RWPE2 (cell line): ENCODE data around the gene CFAP58.

ENCODE experiments used
- ATAC-seq: fragments of 200-7000 bp; cut with Tn5 transposase; 3 replicates; pipeline ENCODE4 v1.9.1; 2021; ENCODE audit warnings: low read depth
- DNase-seq: peaks from one replicate; pipeline ENCODE4 v3.0.0-alpha.2; 2020; ENCODE audit warnings: low spot score
- H3K27ac ChIP-seq: fragments of 450-650 bp; 2 replicates; pipeline ENCODE4 v1.5.1; 2017; ENCODE audit warnings: mild to moderate bottlenecking; ENCODE audit not compliant: poor library complexity, severe bottlenecking
- H3K27me3 ChIP-seq: fragments of 250-450 bp; sonication (Bioruptor Pico); 2 replicates; pipeline ENCODE4 v1.5.1; 2021; ENCODE audit warnings: mild to moderate bottlenecking, moderate library complexity; ENCODE audit not compliant: insufficient read depth, poor library complexity, severe bottlenecking
- H3K36me3 ChIP-seq: fragments of 250-450 bp; sonication (Bioruptor Pico); 2 replicates; pipeline ENCODE4 v1.5.1; 2020; ENCODE audit warnings: low read depth, mild to moderate bottlenecking, moderate library complexity
- H3K4me1 ChIP-seq: fragments of 250-450 bp; sonication (Bioruptor Pico); 2 replicates; pipeline ENCODE4 v1.5.1; 2021; ENCODE audit warnings: mild to moderate bottlenecking, moderate library complexity; ENCODE audit not compliant: insufficient read depth, poor library complexity, severe bottlenecking
- H3K4me3 ChIP-seq: fragments of 250-450 bp; sonication (Bioruptor Pico); 2 replicates; pipeline ENCODE4 v1.5.1; 2021; ENCODE audit warnings: mild to moderate bottlenecking, moderate library complexity; ENCODE audit not compliant: severe bottlenecking
- H3K9me3 ChIP-seq: fragments of 250-450 bp; sonication (Bioruptor Pico); 2 replicates; pipeline ENCODE4 v1.5.1; 2021; ENCODE audit warnings: mild to moderate bottlenecking, moderate library complexity; ENCODE audit not compliant: severe bottlenecking
- TF ChIP-seq, protein P1 (sequence below): fragments of 450-650 bp; IDR thresholded peaks from one replicate; pipeline ENCODE4 v1.5.1; 2017; ENCODE audit warnings: mild to moderate bottlenecking, moderate library complexity; ENCODE audit not compliant: poor library complexity, severe bottlenecking

The CFAP58 gene

DNA sequence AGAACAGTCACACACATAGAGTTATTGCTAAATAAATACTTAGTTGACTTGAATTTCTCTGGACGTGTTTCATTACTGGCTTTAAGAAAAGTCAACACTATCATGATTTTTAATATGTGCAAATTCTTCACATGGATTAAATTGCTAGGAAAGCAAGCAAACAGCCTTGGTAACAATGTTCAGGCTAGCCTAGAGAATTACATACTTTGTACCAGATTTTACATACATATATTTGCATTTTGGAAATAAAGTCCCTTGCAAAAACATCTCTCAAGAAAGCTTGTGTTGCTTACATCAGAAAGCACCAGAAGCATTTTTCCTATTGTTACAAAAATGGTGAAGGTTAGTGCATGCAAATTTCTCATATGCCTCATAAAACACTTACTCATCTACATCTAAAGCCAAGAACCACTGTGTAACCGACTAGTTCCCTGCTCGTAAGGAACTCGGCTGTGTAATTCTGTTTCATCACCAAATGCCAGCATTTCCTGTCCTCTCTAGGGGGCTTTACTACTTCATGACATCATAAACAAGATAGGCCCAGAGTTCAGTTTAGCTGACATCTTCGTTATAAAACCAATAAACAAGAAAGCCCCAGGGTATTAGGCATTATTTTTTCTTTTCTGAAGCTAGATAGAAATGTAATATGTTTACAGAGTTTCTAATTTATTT, 87.8 kb downstream of the CFAP58 start:
- H3K9me3 ChIP-seq, result no peaks in the 10 kb centered on the region
- no peak overlapping the region for H3K4me3 ChIP-seq
- H3K27me3 ChIP-seq, result no peaks in the 10 kb centered on the region
- TF ChIP-seq, protein P1, sequence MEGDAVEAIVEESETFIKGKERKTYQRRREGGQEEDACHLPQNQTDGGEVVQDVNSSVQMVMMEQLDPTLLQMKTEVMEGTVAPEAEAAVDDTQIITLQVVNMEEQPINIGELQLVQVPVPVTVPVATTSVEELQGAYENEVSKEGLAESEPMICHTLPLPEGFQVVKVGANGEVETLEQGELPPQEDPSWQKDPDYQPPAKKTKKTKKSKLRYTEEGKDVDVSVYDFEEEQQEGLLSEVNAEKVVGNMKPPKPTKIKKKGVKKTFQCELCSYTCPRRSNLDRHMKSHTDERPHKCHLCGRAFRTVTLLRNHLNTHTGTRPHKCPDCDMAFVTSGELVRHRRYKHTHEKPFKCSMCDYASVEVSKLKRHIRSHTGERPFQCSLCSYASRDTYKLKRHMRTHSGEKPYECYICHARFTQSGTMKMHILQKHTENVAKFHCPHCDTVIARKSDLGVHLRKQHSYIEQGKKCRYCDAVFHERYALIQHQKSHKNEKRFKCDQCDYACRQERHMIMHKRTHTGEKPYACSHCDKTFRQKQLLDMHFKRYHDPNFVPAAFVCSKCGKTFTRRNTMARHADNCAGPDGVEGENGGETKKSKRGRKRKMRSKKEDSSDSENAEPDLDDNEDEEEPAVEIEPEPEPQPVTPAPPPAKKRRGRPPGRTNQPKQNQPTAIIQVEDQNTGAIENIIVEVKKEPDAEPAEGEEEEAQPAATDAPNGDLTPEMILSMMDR, result no peak
- ATAC-seq, result peak; percentile 82
- peak overlapping the region; percentile 32 for H3K27ac ChIP-seq
- no peaks in the 10 kb centered on the region for H3K36me3 ChIP-seq
- DNase-seq, result no peak
- peaks cover 18% of the 10 kb centered on the region for H3K4me1 ChIP-seq

DNA sequence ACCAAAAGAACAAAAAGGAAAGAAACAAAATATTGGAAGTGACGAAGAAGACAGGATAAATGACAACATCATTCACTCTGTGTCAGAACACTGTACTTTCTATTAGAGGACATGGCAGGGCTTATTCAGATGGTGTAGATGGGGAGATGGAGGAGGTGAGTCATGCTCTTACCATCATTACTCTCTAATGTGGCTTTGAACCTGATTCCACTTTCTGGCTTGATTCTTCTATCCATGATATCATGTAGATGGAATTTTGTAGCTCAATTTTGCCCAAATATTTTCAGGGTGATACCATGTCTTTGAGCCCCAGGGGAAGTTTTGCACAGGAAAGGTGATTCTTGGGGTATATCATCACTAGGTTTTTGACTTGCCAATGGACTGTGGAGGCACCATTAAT, 91.7 kb downstream of the CFAP58 start:
- DNase-seq, result no peak
- no peaks in the 10 kb centered on the region for H3K27me3 ChIP-seq
- peaks cover 24% of the 10 kb centered on the region for H3K4me1 ChIP-seq
- no peaks in the 10 kb centered on the region for H3K36me3 ChIP-seq
- no peak overlapping the region for H3K4me3 ChIP-seq
- TF ChIP-seq, protein P1, result no peak
- no peaks in the 10 kb centered on the region for H3K9me3 ChIP-seq
- peak; percentile 86 for ATAC-seq
- H3K27ac ChIP-seq, result peak overlapping the region; percentile 67

DNA sequence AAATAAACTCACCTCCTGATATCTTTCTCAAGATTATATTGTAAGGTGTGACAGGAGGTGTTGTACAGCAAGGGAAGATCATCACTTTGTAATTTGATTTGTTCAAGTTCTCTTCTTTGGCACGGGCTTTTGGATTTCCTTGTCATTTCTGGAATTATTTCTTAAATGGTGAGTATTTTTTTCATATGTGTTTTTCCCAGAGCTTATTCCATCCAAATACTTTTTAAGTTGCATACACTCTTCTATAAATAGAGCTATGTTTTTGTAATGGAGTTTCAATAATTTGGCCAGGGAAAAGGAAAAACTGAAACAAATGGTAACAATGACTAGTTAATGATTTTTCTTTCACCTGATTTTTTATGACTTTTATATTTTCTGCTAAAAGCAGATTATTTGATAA, 92.5 kb downstream of the CFAP58 start:
- no peaks in the 10 kb centered on the region for H3K36me3 ChIP-seq
- H3K4me3 ChIP-seq, result no peak overlapping the region
- DNase-seq (no peak), ATAC-seq (no peak)
- H3K27me3 ChIP-seq, result no peaks in the 10 kb centered on the region
- TF ChIP-seq, protein P1, result no peak
- no peaks in the 10 kb centered on the region for H3K9me3 ChIP-seq
- peak overlapping the region; percentile 67 for H3K27ac ChIP-seq
- H3K4me1 ChIP-seq, result peaks cover 21% of the 10 kb centered on the region

DNA sequence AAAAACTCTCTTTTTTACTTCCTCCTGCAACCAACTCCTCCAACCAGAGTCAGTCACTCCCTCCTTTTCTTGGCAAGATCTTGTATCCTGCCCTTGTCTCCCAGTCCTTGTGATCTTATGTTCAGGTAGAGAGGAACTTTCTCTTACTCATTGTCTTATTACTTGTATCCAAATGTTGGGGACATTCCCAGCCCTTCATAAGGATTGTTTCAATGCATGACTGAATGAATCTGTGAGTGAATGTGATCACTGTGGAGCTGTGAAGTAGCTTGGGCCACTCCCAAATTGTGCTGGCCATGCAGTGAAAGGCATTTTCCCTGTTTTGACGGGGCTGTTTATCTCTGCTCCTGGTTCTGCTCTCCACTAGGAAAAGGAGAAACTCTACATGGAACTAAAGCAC, 93.7 kb downstream of the CFAP58 start:
- no peak for ATAC-seq
- H3K4me1 ChIP-seq, result peaks cover 13% of the 10 kb centered on the region
- no peaks in the 10 kb centered on the region for H3K36me3 ChIP-seq
- H3K4me3 ChIP-seq, result no peak overlapping the region
- H3K9me3 ChIP-seq, result no peaks in the 10 kb centered on the region
- no peak for DNase-seq
- no peaks in the 10 kb centered on the region for H3K27me3 ChIP-seq
- TF ChIP-seq, protein P1, result no peak
- peak overlapping the region; percentile 17 for H3K27ac ChIP-seq

DNA sequence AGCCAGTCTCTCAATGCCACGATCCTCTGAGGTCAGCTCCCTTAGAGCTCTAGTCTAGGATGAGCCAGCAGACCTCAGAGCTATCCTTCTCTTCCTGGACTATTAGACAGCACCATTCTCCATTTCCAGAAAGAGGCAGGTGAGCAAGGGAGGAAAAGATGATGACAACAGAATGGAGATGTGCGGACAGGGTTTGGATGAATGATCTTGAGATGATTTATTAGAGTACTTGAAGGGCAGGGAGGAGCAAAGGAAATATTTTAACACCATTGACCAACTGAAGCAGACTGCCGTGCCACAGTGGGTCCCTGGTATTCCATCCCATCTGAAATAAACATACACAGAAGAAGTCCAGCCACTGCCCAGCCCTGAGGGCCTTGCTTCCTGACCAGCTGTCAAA, 94.3 kb downstream of the CFAP58 start:
- peak overlapping the region; percentile 17 for H3K27ac ChIP-seq
- TF ChIP-seq, protein P1, result no peak
- DNase-seq, result no peak
- no peaks in the 10 kb centered on the region for H3K9me3 ChIP-seq
- H3K36me3 ChIP-seq, result no peaks in the 10 kb centered on the region
- H3K4me3 ChIP-seq, result no peak overlapping the region
- H3K27me3 ChIP-seq, result no peaks in the 10 kb centered on the region
- peaks cover 13% of the 10 kb centered on the region for H3K4me1 ChIP-seq
- no peak for ATAC-seq
